GM12892 (cell line): ENCODE data around the gene PRRX2.
"Not testable (repeated sequence)": the region's sequence is repeated elsewhere in the genome, so short reads cannot be mapped to it uniquely, and the experiment has no call there.

Experiments used
- DNase-seq: peaks from one replicate; pipeline ENCODE4 v3.0.0; 2011; ENCODE audit not compliant: insufficient read length
- FAIRE-seq: peaks from 2 replicates; lab custom pipeline; 2011; peaks lifted over from hg19 to GRCh38; lab: Jason Lieb, UNC
- POLR2A ChIP-seq: IDR thresholded peaks from 2 replicates; pipeline ENCODE4 v1.6.1; 2011; ENCODE audit warnings: low read depth, low read length, control low read depth
- POLR2AphosphoS5 ChIP-seq: IDR thresholded peaks from 2 replicates; pipeline ENCODE4 v1.6.1; 2011; ENCODE audit warnings: low read depth, low read length, control low read depth
- TAF1 ChIP-seq: IDR thresholded peaks from 2 replicates; pipeline ENCODE4 v1.6.1; 2011; ENCODE audit warnings: low read depth, mild to moderate bottlenecking, control low read depth, low read length, borderline replicate concordance

The PRRX2 gene

DNA sequence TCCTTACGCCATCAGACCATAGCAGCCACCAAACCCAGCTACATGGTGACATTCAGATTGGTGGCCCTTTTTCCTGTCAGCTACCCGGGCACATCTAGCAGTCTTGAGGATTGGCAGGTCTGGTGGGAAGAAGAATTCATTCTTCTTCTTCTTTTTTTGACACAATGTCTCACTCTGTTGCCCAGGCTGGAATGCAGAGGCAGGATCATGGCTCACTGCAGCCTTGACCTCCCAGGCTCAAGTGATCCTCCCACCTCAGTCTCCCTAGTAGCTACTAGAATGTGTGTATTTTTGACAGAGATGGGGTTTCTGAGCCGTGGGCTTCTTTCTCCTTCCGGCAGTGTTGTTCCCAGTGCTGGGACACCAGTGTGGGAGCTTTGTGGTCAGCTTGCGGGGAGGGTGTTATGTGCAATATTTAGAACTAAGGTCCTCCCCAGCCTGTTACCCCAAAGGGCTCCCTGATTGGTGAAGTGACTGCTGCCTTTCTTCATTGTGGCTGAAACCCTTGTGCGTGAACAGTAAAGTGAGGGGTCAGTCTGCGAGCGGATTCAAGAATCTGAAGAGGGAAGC, 36.1 kb upstream of the PRRX2 start:
- DNase-seq = no peak
- no peak for FAIRE-seq
- TF ChIP-seq POLR2A (no peak), POLR2AphosphoS5 (no peak), TAF1 (no peak)

DNA sequence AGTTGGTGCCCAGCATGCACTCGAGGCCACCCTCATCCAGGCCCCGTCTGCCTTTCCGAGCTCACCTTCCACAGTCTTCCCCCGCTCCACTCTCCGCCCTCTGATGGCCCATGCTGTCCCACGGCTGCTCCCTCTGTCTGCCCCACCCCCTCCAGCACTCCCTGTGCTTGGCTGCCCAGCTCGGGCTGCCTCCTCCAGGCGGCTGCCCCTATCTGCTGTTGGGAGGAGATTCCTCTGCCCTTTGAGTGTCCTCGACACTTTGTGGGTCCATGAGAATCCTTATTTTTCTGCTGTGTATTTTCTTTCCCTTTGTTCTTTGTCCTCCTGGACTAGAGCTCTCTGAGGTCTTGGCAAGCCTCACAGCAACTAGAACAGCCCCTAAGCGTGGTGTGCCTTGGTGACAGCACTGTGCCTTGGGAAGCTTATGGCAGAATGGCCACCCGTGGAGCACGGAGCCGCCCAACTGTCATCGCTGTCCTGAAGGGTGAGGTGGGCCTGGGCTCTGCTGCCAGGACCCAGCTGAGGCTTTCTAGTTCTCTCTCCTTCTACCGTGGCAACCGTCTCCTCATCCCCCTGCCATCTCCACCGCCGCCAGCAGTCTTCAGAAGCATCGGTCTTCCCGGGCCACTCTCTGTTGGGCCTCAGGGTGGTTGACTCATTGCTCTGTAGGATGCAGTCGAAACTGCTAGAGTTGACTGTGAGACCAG, 34.3 kb upstream of the PRRX2 start:
- DNase-seq (no peak), FAIRE-seq (no peak)
- no peak for TF ChIP-seq TAF1
- no peak for TF ChIP-seq POLR2A
- TF ChIP-seq POLR2AphosphoS5 = no peak

DNA sequence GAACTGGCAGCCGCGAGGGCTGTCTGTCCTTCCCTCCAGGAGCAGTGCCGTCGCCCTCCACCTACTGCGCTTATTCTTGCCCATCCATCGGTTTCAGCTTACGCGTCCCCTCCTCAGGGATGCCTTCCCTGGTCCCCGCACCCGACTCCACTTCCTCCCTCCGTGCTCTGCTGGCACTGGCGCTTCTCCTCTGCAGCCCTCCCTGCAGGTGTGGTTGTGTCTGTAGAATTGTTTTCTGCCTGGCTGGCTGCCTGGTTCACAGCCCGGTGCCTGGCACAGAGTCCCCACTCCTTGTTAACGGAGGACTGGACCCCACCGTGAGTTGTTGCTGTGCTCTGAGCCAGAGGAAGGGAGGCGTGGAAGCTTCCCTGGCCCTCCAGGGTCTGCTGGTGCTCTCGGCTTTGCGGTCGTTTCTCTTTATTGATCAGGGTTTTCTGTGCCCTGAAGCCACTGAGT, 33.7 kb upstream of the PRRX2 start:
- no peak for FAIRE-seq
- no peak for DNase-seq
- no peak for TF ChIP-seq POLR2A
- TF ChIP-seq POLR2AphosphoS5 = no peak
- no peak for TF ChIP-seq TAF1

DNA sequence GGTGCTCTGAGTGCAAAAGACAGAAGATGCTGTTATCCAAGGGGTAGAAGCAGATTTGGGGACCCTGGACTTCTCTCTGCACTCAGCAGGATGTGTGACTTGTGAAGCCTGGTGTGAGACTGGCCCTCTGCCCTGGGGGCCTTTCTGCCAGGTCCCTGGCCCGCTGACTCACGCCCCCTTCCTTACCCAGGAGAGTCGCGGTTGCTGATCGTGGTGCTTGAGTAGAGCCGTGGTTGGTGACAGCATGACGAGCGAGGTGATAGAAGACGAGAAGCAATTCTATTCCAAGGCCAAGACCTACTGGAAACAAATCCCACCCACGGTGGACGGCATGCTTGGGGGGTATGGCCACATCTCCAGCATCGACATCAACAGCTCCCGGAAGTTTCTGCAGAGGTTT, 33.0 kb upstream of the PRRX2 start:
- FAIRE-seq (no peak), DNase-seq (no peak)
- TF ChIP-seq POLR2AphosphoS5 (no peak), TAF1 (no peak), POLR2A (no peak)

DNA sequence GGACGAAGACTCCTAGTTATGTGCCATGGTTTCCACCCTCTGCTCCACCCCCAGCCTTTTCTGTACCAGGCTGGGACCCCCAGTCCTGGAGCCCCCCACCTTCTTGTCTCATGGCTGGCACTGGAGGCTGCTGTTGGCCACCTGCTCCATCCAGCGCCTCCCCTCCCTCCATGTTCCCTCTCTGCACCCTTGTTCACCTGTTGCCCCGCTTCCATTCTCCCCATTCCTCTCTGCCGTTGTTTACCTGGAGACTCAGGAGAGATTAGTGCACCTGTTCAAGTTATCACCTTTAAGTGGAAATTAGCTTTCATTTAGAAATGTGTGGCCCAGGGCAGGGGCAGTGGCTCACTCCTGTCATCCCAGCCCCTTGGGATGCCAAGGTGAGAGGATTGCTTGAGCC, 32.2 kb upstream of the PRRX2 start:
- FAIRE-seq (no peak), DNase-seq (no peak)
- TF ChIP-seq TAF1 = no peak
- no peak for TF ChIP-seq POLR2AphosphoS5
- no peak for TF ChIP-seq POLR2A

DNA sequence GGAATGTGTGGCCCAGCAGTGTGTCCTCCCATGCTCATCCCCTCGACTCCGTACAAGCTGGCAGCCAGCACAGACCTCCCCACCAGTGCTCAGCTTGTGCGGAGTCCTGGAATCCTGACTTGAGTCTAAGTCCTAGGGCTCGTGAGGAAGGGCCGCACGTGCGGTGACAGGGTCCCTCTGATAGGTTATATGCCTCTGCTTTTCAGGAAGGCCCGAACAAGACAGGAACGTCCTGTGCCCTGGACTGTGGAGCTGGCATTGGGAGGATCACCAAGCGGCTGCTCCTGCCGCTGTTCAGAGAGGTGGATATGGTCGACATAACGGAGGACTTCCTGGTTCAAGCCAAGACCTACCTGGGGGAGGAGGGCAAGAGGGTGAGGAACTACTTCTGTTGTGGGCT, 31.6 kb upstream of the PRRX2 start:
- no peak for FAIRE-seq
- DNase-seq = no peak
- TF ChIP-seq TAF1 = no peak
- TF ChIP-seq POLR2A = no peak
- TF ChIP-seq POLR2AphosphoS5 = no peak

DNA sequence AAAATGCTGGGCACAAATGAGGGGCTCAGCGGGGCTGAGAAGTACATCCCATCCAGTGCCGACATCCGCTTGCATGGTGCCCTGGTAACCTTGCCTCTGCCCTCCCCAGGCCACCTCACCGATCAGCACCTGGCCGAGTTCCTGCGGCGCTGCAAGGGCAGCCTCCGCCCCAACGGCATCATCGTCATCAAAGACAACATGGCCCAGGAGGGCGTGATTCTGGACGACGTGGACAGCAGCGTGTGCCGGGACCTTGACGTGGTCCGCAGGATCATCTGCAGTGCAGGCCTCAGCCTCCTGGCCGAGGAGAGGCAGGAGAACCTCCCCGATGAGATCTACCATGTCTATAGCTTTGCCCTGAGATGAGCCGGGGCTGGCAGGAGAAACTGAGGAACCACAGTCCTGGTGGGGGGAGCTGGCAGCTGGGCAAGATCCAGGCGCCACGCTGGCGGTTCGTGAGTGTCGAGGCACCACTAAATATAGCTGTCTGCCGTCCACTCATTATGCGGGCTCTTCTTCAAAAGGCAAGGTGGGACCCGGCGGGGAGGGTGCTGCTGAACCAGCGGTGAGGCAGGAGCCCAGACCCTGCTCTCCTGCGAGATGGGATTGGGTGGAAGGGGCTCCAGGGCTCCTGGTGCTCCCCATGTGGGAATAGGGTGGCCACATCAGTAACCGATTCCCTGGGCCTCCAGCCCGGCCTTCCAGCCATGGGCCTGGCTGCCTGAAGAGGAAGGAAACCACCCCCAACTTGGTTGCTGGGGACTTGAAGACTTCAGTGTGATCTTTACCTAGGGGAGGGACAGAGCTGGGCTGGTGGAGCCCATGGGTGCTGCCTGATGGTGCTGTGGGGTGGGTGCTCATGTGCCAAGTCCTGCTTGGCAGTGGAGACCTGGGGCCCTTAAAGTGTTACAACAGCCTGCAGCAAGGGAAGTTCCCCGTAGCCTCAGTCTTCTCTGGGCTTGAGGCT, 30.1 kb upstream of the PRRX2 start:
- no peak for FAIRE-seq
- TF ChIP-seq POLR2AphosphoS5 (no peak; the same call in 1 of the 2 replicates), TAF1 (no peak)

DNA sequence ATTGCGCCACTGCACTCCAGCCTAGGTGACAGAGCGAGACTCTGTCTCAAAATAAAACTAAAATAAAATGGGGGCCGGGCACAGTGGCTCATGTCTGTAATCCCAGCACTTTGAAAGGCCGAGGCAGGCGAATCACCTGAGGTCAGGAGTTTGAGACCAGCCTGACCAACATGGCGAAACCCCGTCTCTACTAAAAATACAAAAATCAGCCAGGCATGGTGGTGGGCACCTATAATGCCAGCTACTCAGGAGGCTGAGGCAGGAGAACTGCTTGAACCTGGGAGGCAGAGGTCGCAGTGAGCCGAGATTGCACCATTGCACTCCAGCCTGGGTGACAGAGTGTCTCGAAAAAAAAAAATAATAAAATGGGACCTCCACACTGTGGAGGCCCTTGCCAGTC, 29.1 kb upstream of the PRRX2 start:
- not testable (repeated sequence) for FAIRE-seq, DNase-seq

More for the DNA sequence above, 30.1 kb upstream of the PRRX2 start:
- DNase-seq = no peak

DNA sequence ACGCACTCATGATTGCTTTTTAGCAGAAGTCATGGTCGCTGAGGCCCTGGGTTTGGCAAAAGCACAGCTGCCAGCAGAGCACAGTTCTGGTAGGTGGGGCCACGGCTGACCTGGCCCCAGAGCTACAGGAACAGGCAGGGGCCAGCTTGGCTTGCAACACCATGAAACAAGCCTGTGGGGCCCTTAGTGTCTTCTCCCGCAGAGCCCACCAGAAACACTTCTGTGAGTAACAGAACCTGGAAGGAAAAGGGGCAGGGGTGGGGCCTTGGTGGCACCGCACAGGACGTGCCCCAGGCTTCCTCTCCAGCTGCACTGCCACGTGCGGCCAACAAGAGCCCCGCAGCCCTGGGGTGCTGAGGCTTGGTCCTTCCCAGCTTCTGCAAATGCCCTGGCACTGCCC, 28.3 kb upstream of the PRRX2 start:
- TF ChIP-seq POLR2A = no peak; the same call in 1 of the 2 replicates
- no peak for FAIRE-seq
- no peak for DNase-seq

DNA sequence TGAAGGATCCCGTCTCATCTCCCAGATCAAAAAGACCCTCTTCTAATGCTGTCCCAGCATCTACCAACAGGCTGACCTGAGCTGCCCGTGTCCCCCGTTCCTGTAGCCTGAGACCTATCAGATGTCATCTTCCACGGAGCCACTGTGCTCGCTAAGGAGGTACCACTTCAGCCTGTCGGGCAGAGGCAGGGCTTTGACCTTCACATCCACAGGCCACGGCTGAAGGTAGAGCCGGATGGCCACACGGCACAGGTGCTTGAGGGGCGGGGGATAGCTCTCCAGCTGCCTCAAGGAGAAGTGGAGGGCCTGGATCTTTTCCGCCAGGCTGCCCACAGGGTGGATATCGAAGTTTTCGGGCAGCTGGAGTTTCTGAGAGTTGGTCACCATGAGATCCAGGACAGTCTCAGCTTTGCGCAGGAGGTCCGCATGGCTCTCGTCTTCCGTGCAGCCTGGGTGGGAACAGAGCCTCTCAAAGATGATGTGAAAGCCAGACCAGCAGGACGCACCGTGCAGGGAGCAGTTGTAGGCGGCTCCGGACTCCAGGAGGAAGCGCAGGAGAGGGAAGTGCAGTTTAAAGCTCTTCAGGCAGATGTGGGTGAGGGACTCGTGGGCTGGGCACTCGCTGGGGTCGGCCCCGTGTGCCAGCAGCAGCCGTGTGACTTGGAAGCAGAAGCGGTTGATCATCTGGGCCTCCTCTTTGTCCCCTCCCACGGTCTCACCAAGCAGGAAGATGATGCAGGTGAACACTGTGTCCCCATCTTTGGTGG, 27.6 kb upstream of the PRRX2 start:
- no peak for FAIRE-seq
- TF ChIP-seq POLR2A (no peak), TAF1 (no peak), POLR2AphosphoS5 (no peak)
- no peak for DNase-seq

DNA sequence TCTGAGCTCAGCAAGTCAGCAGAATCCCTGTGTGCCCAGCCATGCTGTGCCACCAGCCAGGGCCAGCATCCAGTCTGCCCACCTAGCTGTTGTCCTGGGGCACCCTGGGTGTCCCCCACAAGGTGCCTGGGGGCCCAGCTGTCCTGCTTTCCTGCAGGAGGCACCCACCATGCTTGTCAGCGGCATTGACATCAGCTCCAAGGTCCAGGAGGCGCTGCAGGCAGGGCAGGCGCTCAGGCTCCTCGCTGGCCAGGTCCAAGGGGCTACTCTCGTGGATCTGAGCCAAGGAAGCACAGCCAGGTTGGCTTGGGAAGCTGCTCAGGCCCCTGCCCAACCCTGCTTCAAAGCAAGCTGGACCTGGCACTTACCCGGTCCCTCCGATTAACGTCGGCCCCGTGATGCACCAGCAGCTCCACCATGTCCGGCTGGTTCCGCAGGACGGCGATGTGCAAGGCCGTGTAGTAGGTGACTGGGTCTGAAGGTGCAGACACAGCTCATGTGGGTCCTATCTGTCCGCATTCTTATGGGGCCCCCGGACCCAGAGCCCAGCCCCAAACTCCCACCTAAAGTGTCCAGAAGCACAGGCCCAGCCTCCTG, 26.3 kb upstream of the PRRX2 start:
- FAIRE-seq (no peak), DNase-seq (no peak)
- TF ChIP-seq POLR2AphosphoS5 (no peak), TAF1 (no peak), POLR2A (no peak)

DNA sequence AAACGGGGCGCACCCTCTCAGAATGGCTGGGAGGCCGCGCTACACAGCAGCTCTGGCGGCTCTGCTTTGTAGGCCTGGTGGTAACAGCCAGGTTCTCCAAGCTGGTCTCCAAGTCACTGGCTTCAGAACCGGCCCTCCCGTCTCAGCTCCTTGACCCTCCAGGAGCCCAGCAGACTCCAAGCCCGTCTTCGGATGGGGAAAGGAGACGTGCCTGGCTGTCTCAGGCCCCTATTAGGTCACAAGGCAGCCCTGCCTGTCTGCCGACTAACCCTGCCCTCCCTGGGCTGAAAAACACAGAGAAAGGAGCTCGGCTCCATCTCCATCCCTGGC, 25.7 kb upstream of the PRRX2 start:
- TF ChIP-seq POLR2AphosphoS5 = no peak
- DNase-seq (no peak), FAIRE-seq (no peak)
